Measurements from ENCODE around the gene SEPSECS. TPM values are rescaled to one million over a fixed set of nuclear protein-coding genes. Genes with fewer than 3 reads are reported as not detected.

The SEPSECS gene
- total and polyA plus RNA-seq, 2 experiments from 2014 or later = 1.2 to 4.7 TPM

DNA sequence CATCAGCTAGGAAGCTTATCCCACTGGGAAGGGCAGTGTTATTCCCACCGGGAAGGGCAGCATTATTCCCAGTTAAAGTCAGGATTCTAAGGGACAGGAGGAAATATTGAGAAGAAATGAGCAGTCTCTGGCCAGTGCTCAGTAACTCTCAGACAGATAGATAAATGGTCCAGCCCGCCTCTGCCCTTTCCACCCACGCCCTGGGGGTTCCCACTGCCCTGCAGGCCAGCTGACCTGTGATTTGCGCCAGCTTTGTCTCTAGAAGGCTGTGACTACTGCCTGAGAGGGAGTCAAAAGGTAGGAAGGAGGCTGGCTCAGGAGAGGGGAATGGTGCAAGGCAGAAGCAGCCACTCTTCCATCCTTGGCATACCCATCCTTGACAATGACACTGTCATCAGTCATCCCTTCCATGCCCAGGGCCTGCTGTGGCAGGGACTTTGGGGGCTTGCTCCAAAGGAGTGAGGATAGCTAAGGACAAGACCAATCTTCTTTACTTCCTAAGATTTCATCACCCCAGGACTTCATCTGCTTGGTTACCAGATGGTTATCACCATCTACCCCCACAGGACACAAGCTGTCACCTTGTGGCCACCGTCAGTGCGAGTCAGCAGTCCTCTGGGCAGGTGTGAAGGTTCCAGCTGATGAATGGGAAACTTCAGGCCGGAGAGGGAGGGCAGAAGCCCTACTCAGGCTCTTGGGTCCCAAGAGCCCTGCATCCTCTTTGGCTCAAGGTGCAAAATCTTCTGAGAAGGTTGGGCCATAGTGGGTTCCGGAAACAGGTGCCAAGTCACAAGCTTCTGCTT is 49.5 kb downstream of the SEPSECS start (continued):
- TF ChIP-seq, protein P1, sequence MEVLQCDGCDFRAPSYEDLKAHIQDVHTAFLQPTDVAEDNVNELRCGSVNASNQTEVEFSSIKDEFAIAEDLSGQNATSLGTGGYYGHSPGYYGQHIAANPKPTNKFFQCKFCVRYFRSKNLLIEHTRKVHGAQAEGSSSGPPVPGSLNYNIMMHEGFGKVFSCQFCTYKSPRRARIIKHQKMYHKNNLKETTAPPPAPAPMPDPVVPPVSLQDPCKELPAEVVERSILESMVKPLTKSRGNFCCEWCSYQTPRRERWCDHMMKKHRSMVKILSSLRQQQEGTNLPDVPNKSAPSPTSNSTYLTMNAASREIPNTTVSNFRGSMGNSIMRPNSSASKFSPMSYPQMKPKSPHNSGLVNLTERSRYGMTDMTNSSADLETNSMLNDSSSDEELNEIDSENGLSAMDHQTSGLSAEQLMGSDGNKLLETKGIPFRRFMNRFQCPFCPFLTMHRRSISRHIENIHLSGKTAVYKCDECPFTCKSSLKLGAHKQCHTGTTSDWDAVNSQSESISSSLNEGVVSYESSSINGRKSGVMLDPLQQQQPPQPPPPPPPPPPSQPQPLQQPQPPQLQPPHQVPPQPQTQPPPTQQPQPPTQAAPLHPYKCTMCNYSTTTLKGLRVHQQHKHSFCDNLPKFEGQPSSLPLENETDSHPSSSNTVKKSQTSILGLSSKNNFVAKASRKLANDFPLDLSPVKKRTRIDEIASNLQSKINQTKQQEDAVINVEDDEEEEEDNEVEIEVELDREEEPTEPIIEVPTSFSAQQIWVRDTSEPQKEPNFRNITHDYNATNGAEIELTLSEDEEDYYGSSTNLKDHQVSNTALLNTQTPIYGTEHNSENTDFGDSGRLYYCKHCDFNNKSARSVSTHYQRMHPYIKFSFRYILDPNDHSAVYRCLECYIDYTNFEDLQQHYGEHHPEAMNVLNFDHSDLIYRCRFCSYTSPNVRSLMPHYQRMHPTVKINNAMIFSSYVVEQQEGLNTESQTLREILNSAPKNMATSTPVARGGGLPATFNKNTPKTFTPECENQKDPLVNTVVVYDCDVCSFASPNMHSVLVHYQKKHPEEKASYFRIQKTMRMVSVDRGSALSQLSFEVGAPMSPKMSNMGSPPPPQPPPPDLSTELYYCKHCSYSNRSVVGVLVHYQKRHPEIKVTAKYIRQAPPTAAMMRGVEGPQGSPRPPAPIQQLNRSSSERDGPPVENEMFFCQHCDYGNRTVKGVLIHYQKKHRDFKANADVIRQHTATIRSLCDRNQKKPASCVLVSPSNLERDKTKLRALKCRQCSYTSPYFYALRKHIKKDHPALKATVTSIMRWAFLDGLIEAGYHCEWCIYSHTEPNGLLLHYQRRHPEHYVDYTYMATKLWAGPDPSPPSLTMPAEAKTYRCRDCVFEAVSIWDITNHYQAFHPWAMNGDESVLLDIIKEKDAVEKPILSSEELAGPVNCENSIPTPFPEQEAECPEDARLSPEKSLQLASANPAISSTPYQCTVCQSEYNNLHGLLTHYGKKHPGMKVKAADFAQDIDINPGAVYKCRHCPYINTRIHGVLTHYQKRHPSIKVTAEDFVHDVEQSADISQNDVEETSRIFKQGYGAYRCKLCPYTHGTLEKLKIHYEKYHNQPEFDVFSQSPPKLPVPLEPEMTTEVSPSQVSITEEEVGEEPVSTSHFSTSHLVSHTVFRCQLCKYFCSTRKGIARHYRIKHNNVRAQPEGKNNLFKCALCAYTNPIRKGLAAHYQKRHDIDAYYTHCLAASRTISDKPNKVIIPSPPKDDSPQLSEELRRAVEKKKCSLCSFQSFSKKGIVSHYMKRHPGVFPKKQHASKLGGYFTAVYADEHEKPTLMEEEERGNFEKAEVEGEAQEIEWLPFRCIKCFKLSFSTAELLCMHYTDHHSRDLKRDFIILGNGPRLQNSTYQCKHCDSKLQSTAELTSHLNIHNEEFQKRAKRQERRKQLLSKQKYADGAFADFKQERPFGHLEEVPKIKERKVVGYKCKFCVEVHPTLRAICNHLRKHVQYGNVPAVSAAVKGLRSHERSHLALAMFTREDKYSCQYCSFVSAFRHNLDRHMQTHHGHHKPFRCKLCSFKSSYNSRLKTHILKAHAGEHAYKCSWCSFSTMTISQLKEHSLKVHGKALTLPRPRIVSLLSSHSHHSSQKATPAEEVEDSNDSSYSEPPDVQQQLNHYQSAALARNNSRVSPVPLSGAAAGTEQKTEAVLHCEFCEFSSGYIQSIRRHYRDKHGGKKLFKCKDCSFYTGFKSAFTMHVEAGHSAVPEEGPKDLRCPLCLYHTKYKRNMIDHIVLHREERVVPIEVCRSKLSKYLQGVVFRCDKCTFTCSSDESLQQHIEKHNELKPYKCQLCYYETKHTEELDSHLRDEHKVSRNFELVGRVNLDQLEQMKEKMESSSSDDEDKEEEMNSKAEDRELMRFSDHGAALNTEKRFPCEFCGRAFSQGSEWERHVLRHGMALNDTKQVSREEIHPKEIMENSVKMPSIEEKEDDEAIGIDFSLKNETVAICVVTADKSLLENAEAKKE (CRISPR knock-in tag; IDR thresholded peaks at IDR 0.05) = no peak
- TF ChIP-seq STAT1 (IDR thresholded peaks at IDR 0.05; ENCODE audit: unreplicated experiment) (no peak), EZH2 (IDR thresholded peaks at IDR 0.05; ENCODE audit: low read depth, unreplicated experiment) (no peak), POLR2AphosphoS5 (IDR thresholded peaks at IDR 0.05; ENCODE audit: low read depth) (no peak), NANOG (IDR thresholded peaks at IDR 0.05; ENCODE audit: borderline replicate concordance) (no peak), CTCF (conservative IDR thresholded peaks at IDR 0.05; ENCODE audit: low read depth in 2 of 2) (no peak), CREB1 (CRISPR knock-in tag; IDR thresholded peaks at IDR 0.05; ENCODE audit: low read depth) (no peak), ZNF331 (CRISPR knock-in tag; IDR thresholded peaks at IDR 0.05; ENCODE audit: low read depth) (no peak), JUNB (IDR thresholded peaks at IDR 0.05; ENCODE audit: unreplicated experiment) (no peak)
